ENCODE measurements around the gene HOXC12. TPM values are rescaled to one million over a fixed set of nuclear protein-coding genes. Genes with fewer than 3 reads are reported as not detected.

Gene HOXC12
- total RNA-seq, 1 experiment from 2014 or later = 5.1 TPM

DNA sequence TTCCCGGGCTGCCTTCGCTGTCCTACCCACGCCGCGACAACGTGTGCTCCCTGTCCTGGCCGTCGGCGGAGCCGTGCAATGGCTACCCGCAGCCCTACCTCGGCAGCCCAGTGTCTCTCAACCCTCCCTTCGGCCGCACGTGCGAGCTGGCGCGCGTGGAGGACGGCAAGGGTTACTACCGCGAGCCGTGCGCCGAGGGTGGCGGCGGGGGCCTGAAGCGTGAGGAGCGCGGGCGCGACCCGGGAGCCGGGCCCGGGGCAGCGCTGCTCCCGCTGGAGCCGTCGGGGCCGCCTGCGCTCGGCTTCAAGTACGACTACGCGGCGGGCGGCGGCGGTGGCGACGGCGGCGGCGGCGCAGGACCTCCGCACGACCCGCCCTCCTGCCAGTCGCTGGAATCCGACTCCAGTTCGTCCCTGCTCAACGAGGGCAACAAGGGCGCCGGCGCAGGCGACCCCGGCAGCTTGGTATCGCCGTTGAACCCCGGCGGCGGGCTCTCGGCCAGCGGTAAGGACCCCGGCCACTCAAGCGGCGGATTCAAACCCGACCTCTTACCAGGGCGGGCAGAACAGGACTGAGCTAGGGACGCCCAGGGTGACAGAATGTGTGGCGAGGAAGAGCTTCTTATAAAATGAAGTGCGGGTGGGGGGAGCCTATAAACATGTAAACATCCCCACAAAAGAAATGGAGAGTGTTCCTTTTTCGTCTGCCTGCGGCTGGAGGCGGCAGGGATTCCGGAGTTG is 503 bp downstream of the HOXC12 start:
- in situ Hi-C loops (cut with HindIII; ENCODE audit: low pct_unique_long_range_greater_than_20kb, low sequenced_read_pairs) = no loop called here
- intact Hi-C loops (cut with micrococcal nuclease; ENCODE audit: unreplicated experiment) = no loop called here
- H3K27me3 ChIP-seq (ENCODE audit: control insufficient read depth, insufficient read depth, low read length) = no peaks in the 10 kb centered on the region
- DNase-seq (ENCODE audit: low read depth, low spot score) = no peak
- H3K4me1 ChIP-seq (ENCODE audit: control insufficient read depth, insufficient read depth, low read length) = peaks cover 77% of the 10 kb centered on the region
- no TSS peak for BruUV-seq (replicated peaks)
- no peaks in the 10 kb centered on the region for H3K9me3 ChIP-seq (ENCODE audit: control insufficient read depth, insufficient read depth, low read depth, low read length)
- no peak for ATAC-seq
- TF ChIP-seq SIN3A (IDR thresholded peaks at IDR 0.05; ENCODE audit: borderline replicate concordance, insufficient read depth, low read depth, low read length) = no peak
- TF ChIP-seq, protein P1, sequence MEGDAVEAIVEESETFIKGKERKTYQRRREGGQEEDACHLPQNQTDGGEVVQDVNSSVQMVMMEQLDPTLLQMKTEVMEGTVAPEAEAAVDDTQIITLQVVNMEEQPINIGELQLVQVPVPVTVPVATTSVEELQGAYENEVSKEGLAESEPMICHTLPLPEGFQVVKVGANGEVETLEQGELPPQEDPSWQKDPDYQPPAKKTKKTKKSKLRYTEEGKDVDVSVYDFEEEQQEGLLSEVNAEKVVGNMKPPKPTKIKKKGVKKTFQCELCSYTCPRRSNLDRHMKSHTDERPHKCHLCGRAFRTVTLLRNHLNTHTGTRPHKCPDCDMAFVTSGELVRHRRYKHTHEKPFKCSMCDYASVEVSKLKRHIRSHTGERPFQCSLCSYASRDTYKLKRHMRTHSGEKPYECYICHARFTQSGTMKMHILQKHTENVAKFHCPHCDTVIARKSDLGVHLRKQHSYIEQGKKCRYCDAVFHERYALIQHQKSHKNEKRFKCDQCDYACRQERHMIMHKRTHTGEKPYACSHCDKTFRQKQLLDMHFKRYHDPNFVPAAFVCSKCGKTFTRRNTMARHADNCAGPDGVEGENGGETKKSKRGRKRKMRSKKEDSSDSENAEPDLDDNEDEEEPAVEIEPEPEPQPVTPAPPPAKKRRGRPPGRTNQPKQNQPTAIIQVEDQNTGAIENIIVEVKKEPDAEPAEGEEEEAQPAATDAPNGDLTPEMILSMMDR (IDR thresholded peaks at IDR 0.05) = no peak
- TF ChIP-seq POLR2AphosphoS5 (IDR thresholded peaks at IDR 0.05; ENCODE audit: low read depth, low read length) = no peak
- TF ChIP-seq, protein P2, sequence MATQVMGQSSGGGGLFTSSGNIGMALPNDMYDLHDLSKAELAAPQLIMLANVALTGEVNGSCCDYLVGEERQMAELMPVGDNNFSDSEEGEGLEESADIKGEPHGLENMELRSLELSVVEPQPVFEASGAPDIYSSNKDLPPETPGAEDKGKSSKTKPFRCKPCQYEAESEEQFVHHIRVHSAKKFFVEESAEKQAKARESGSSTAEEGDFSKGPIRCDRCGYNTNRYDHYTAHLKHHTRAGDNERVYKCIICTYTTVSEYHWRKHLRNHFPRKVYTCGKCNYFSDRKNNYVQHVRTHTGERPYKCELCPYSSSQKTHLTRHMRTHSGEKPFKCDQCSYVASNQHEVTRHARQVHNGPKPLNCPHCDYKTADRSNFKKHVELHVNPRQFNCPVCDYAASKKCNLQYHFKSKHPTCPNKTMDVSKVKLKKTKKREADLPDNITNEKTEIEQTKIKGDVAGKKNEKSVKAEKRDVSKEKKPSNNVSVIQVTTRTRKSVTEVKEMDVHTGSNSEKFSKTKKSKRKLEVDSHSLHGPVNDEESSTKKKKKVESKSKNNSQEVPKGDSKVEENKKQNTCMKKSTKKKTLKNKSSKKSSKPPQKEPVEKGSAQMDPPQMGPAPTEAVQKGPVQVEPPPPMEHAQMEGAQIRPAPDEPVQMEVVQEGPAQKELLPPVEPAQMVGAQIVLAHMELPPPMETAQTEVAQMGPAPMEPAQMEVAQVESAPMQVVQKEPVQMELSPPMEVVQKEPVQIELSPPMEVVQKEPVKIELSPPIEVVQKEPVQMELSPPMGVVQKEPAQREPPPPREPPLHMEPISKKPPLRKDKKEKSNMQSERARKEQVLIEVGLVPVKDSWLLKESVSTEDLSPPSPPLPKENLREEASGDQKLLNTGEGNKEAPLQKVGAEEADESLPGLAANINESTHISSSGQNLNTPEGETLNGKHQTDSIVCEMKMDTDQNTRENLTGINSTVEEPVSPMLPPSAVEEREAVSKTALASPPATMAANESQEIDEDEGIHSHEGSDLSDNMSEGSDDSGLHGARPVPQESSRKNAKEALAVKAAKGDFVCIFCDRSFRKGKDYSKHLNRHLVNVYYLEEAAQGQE (IDR thresholded peaks at IDR 0.05; ENCODE audit: insufficient read depth in 1 of 2, low read depth in 2 of 2, low read length in 1 of 2) = no peak
- H3K4me3 ChIP-seq (ENCODE audit: low read depth in 2 of 2, low read length in 2 of 2) = peak overlapping the region in 1 of 2 experiments; percentile 13; a peak in 1 of 4 replicates
- POLR2A ChIA-PET = no interaction called here
- no peaks in the 10 kb centered on the region for H3K36me3 ChIP-seq (ENCODE audit: control insufficient read depth, insufficient read depth, low read length)
- H3K27ac ChIP-seq (ENCODE audit: low read length) = peak overlapping the region; percentile 98
- CTCF ChIA-PET = interaction anchor here (0.5 kb wide), 1 partner anchor 208 kb away, joined by 4 read pairs; no protein-coding TSS in a partner anchor

GRCh38 chr12:53955776-53956250 is 1.1 kb downstream of the HOXC12 start:
- DNase-seq (ENCODE audit: low read depth, low spot score) (no peak), ATAC-seq (no peak)
- ChIA-PET POLR2A (no interaction called here), CTCF (no interaction called here)
- no peaks in the 10 kb centered on the region for H3K36me3 ChIP-seq (ENCODE audit: control insufficient read depth, insufficient read depth, low read length)
- no peaks in the 10 kb centered on the region for H3K9me3 ChIP-seq (ENCODE audit: control insufficient read depth, insufficient read depth, low read depth, low read length)
- TF ChIP-seq, protein P1 (IDR thresholded peaks at IDR 0.05) = no peak
- no peak for TF ChIP-seq TCF7L2 (IDR thresholded peaks at IDR 0.05; ENCODE audit: low read depth, low read length)
- TF ChIP-seq, protein P2 (IDR thresholded peaks at IDR 0.05; ENCODE audit: insufficient read depth in 1 of 2, low read depth in 2 of 2, low read length in 1 of 2) = no peak
- no peak for TF ChIP-seq POLR2AphosphoS5 (IDR thresholded peaks at IDR 0.05; ENCODE audit: low read depth, low read length)
- no peak for TF ChIP-seq SIN3A (IDR thresholded peaks at IDR 0.05; ENCODE audit: borderline replicate concordance, insufficient read depth, low read depth, low read length)
- H3K27ac ChIP-seq (ENCODE audit: low read length) = peak overlapping the region; percentile 89
- peak overlapping the region in 1 of 2 experiments; percentile 13; a peak in 1 of 4 replicates for H3K4me3 ChIP-seq (ENCODE audit: low read depth in 2 of 2, low read length in 2 of 2)
- intact Hi-C loops (cut with micrococcal nuclease; ENCODE audit: unreplicated experiment) (no loop called here), in situ Hi-C loops (cut with HindIII; ENCODE audit: low pct_unique_long_range_greater_than_20kb, low sequenced_read_pairs) (no loop called here)
- no TSS peak for BruUV-seq (replicated peaks)
- peaks cover 72% of the 10 kb centered on the region for H3K4me1 ChIP-seq (ENCODE audit: control insufficient read depth, insufficient read depth, low read length)
- H3K27me3 ChIP-seq (ENCODE audit: control insufficient read depth, insufficient read depth, low read length) = no peaks in the 10 kb centered on the region

Measured in Panc1 (cell line).